ENCODE measurements around the gene TCHHL1. TPM values are rescaled to one million over a fixed set of nuclear protein-coding genes. Genes with fewer than 3 reads are reported as not detected.
"Not testable (repeated sequence)": the region's sequence is repeated elsewhere in the genome, so short reads cannot be mapped to it uniquely, and the experiment has no call there.

The TCHHL1 gene
- polyA plus RNA-seq, 4 donors = not detected

DNA sequence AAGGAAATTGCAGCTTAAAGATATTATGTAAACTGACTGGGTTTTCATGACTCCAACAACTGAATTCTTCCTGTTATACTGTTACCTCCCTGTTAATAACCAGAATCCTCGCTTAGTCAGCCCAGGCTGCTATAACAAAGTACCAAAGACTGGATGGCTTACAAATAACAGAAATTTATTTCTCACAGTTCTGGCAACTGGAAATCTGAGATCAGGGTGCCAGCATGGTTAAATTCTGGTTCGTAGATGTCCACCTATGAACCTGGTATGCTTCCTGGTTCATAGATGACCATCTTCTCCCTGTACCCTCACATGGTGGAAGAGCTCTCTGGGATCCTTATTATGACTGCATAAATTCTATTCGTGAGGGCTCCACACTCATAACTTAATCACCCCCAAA, 8.1 kb upstream of the TCHHL1 start:
- DNase-seq (ENCODE audit: low read depth in 4 of 4, low spot score in 3 of 4) = no peak

GRCh38 chr1:152086760-152087159, 2.1 kb downstream of the TCHHL1 start:
- no peak for DNase-seq (ENCODE audit: low read depth in 4 of 4, low spot score in 3 of 4)

DNA sequence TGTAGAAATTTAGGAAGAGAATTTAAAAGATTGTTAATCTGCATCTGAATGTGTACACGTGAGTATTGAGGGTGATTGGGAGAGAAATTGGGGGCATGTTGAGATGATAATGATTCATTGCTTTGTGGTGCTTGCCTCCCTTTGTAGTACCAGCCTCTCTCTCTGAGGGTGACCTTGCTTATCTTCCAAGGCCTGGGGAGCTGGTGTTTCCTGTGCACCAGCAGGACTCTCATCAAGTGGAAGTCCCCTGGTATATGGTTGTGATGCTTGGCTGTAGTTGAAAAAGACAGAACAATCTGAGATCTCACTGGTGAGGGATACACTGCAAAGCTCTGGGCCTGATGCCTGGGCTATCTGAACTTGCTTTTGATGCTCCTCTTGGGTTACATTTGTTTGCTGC, 4.0 kb downstream of the TCHHL1 start:
- no peak for DNase-seq (ENCODE audit: low read depth in 4 of 4, low spot score in 3 of 4)

DNA sequence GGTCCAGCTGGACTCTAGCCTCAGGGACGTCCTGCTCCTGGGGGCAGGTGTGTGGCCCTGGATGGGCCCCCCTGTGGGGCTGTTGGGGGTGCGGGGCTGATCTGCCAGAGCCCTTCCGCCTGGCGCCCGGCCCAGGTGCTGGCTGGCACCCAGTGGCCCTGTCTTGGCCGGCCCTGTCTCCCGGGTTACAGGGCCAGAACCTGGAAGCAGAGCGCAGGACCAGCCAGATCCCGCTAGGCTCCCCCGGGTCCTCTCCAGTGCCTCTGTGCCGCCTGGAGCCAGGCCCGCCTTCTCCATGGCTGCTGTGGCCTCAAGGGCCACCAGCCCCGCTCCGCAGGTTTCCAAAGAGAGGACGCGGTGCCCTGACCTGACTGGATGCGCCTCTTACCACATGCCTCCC, 7.8 kb downstream of the TCHHL1 start:
- DNase-seq (ENCODE audit: low read depth in 4 of 4, low spot score in 3 of 4) = not testable (repeated sequence)

DNA sequence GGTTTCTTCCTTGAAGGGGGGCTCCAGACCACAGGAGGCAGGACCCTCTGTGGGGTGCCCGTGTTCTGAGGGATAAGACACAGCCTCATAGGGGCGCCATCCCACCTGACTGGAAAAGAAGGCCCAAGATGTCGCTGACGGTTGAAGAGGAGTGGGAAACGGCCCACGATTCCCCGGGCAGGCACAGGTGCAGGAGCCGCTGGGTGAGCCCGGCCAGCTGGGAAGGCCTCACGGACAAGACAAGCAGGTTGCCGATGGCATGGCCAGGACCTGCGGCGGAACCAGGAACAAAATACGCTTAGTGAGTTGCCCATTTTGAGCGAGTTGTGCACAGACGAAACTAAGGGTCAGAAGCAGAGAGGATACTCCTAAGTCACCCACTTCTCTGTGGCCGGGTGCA, 8.4 kb downstream of the TCHHL1 start:
- not testable (repeated sequence) for DNase-seq (ENCODE audit: low read depth in 4 of 4, low spot score in 3 of 4)

DNA sequence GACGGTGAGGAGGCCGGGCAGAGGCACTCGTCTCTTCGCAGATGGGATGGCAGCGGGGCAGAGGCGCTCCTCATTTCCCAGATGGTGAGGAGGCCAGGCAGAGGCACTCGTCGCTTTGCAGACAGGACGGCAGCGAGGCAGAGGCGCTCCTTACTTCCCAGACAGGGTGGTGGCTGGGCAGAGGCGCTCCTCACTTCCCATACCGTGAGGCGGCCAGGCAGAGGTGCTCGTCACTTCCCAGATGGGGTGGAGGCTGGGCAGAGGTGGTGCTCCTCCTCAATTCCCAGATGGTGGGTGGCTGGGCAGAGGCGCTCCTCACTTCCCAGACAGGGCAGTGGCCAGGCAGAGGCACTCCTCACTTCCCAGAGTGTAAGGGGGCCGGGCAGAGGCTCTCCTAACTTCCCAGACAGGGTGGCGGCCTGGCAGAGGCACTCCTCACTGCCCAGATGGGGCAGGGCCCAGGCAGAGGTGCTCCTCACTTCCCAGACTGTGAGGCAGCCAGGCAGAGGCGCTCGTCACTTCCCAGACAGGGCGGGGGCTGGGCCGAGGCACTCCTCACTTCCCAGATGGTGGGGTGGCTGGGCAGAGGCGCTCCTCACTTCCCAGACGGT, 9.9 kb downstream of the TCHHL1 start:
- DNase-seq (ENCODE audit: low read depth in 4 of 4, low spot score in 3 of 4) = no peak

- DNase-seq (ENCODE audit: low read depth in 4 of 4, low spot score in 3 of 4) = no peak
These were observed 16.6 kb downstream of the TCHHL1 start for GRCh38 chr1:152072311-152072710.

DNA sequence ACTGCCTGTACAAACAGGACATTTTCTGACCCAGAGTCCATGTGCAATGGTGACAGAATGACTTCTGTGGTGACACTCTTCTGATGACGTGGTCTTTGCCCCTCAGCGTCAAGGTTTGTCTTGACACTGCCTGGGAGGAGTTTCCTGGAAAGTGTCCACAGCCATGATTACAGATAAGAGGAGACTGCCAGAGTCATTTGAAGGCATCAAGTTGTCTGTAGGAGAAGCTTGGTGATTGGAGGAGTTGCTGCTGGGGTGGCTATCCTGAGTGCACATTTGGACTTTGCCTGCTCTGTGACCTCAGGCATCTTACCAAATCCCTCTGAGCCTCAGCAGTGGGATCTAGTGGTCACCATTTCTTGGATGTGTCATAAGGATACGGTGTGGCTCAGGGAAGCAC, 17.7 kb downstream of the TCHHL1 start:
- no peak for DNase-seq (ENCODE audit: low read depth in 4 of 4, low spot score in 3 of 4)

GRCh38 chr1:152067929-152068328, 20.9 kb downstream of the TCHHL1 start:
- no peak for DNase-seq (ENCODE audit: low read depth in 4 of 4, low spot score in 3 of 4)

DNA sequence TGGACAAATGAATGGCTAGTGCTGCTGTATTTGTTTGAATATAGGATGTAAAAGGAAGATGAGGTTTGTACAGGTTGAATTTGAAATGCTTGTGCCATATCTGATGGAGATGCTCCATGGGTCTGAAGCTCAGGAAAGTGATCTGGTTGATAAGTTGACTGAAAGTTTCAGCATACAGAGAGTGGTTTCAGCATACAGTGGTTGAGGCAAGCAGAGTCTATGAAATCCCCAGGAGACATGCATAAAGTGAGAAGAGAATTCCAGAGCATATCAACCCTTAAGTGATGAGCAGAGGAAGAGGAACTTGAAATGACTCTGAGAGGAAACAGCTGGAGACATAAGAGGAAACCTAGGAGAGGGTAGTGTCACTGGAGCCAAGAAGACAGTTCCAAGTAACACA, 21.7 kb downstream of the TCHHL1 start:
- DNase-seq (ENCODE audit: low read depth in 4 of 4, low spot score in 3 of 4) = no peak

DNA sequence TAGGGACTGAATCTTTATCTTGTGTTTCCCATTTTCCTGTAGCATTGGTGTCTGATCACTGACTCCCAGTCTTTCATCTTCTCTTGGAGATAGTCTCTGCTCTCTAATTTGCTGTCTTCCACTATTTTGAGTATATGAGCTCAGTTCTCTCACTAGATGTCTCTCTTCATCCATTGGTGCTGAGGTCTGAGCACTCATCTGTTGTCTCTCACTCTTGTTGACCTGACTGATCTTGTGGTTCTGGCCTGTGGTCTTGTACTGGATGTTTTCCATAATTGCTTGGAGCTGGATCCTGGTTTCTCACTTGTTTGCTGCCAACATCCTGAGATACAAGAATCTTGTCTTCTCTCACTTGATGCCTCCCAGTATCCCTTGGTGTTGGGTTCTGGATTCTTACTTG, 26.9 kb downstream of the TCHHL1 start:
- DNase-seq (ENCODE audit: low read depth in 4 of 4, low spot score in 3 of 4) = no peak

DNA sequence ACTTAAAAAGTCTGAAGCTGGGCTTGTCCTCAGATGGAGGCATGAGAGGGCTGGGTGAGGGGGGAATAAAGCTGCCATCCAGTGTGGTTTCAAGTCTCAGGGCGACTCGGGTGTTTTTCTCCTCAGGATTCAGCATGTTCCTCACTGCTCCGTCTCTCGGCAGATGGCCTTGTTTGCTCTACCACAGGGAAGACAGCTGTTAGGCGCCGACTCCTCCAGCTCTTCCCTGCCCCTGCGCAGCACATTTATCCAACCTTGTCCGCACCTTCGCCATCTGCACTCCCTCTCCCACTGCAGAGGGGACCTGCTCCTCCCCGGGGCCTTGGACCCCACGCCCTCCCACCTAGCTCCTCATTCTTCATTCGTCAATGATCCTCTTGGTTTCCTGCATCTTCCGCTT, 35.5 kb downstream of the TCHHL1 start:
- DNase-seq (ENCODE audit: low read depth in 4 of 4, low spot score in 3 of 4) = peak in 1 of 4 donors; percentile 21

GRCh38 chr1:152052606-152053005, 36.3 kb downstream of the TCHHL1 start:
- DNase-seq (ENCODE audit: low read depth in 4 of 4, low spot score in 3 of 4) = peak; percentile 63 to 73 (median 66)

GRCh38 chr1:152050886-152051675, 37.8 kb downstream of the TCHHL1 start:
- DNase-seq (ENCODE audit: low read depth in 4 of 4, low spot score in 3 of 4) = no peak

GRCh38 chr1:152049291-152050083, 39.4 kb downstream of the TCHHL1 start:
- DNase-seq (ENCODE audit: low read depth in 4 of 4, low spot score in 3 of 4) = no peak

GRCh38 chr1:152048416-152049009, 40.4 kb downstream of the TCHHL1 start:
- DNase-seq (ENCODE audit: low read depth in 4 of 4, low spot score in 3 of 4) = peak in 3 of 4 donors; percentile 43 to 57 (median 47)

GRCh38 chr1:152047730-152048415, 41.0 kb downstream of the TCHHL1 start:
- peak; percentile 60 to 72 (median 68) for DNase-seq (ENCODE audit: low read depth in 4 of 4, low spot score in 3 of 4)

DNA sequence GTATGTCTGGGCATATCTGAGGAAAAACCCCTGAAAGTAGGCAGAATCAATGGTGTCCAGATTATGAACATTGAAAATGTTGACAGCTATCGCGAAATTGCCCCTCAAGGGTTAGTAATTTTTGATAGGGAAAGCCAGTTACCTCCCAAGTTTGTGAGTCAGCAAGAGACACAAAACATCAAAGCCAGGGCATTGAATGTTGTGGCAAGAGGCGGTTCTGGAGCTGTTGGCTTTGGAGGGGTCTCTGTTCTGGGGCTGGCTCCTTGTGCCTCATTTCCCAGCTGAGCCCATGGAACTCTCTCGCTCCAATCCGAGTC, 41.5 kb downstream of the TCHHL1 start:
- no peak for DNase-seq (ENCODE audit: low read depth in 4 of 4, low spot score in 3 of 4)

DNA sequence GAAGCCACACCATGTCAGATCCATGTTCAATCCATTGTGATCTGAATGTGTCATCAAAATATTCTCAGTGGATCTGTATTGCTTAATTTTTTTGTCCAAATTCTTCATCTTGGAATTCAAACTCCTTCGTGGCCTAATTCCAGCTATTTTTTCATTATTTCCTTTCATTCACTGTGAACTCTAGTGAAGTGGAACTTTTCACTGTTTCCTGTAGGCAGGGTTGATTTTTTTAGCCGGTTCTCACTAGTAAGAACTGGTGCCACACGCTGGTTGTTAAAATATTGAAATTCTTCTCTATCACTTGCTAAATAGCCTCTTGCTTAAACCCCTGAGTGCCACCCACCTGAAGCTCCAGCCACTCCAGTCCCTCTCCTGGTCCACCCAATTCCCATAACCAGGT, 44.5 kb downstream of the TCHHL1 start:
- DNase-seq (ENCODE audit: low read depth in 4 of 4, low spot score in 3 of 4) = no peak

GRCh38 chr1:152043870-152044269, 45.0 kb downstream of the TCHHL1 start:
- DNase-seq (ENCODE audit: low read depth in 4 of 4, low spot score in 3 of 4) = no peak

DNA sequence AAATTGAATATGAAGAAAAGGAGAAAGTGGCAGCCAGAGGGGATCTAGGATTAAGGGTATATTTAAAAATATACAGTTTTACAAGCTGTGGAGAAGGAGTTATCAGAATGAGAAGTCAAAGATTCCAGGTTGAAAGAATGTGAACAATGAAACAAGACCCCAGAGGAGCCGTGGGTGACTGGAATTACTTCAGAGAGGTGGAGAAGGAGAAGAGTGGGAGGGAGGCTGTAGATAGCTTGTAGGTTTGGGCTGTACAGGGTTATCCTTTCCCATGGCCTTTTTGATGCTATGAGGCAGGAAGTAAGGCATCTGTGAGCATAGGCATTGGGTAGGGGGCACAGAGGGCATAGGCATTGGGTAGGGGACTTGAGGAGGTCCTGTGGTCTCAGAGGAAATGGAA, 46.8 kb downstream of the TCHHL1 start:
- DNase-seq (ENCODE audit: low read depth in 4 of 4, low spot score in 3 of 4) = no peak

All from right renal pelvis (tissue), 4 donors.